Glutamatergic neuron (in vitro differentiated cells): ENCODE results near the gene TEX38. TPM values are rescaled to one million over a fixed set of nuclear protein-coding genes. Genes with fewer than 3 reads are reported as not detected.

ENCODE experiments used
- DNase-seq: peaks from one replicate; pipeline ENCODE4 v3.0.0; 2022
- H3K27ac Mint-ChIP-seq: one replicate; pipeline ENCODE4 v1.8.0; 2020; ENCODE audit warnings: mild to moderate bottlenecking, mixed read lengths, inconsistent platforms; ENCODE audit not compliant: unreplicated experiment
- H3K27me3 Mint-ChIP-seq: one replicate; pipeline ENCODE4 v1.8.0; 2020; ENCODE audit warnings: mild to moderate bottlenecking, moderate library complexity, mixed read lengths, inconsistent platforms; ENCODE audit not compliant: unreplicated experiment
- H3K36me3 Mint-ChIP-seq: one replicate; pipeline ENCODE4 v1.8.0; 2020; ENCODE audit warnings: mild to moderate bottlenecking, mixed read lengths, inconsistent platforms; ENCODE audit not compliant: unreplicated experiment
- H3K4me1 Mint-ChIP-seq: one replicate; pipeline ENCODE4 v1.8.0; 2020; ENCODE audit warnings: mild to moderate bottlenecking, low read depth, mixed read lengths, inconsistent platforms; ENCODE audit not compliant: unreplicated experiment
- H3K4me3 Mint-ChIP-seq: one replicate; pipeline ENCODE4 v1.8.0; 2020; ENCODE audit warnings: mild to moderate bottlenecking, mixed read lengths, inconsistent platforms; ENCODE audit not compliant: unreplicated experiment
- H3K9me3 Mint-ChIP-seq: one replicate; pipeline ENCODE4 v1.8.0; 2020; ENCODE audit warnings: mild to moderate bottlenecking, moderate library complexity, mixed read lengths, inconsistent platforms; ENCODE audit not compliant: unreplicated experiment
- total RNA-seq: library from RNA; stranded (reverse); fragmentation: NEBNext Ultra II Directional; extraction: Animal tissue kit (Norgen Biotek cat#: 25700); gene quantifications from one replicate; pipeline ENCODE4 v1.2.1, GENCODE V29; 2021; ENCODE audit not compliant: unreplicated experiment
- TF ChIP-seq, protein P1 (sequence below): fragments of 200-600 bp; sonication (generic); IDR thresholded peaks from one replicate; pipeline ENCODE4 v1.5.0; 2021; ENCODE audit not compliant: partially characterized antibody, unreplicated experiment

TEX38 gene
- total RNA-seq, 1 donor from 2014 or later: not detected

DNA sequence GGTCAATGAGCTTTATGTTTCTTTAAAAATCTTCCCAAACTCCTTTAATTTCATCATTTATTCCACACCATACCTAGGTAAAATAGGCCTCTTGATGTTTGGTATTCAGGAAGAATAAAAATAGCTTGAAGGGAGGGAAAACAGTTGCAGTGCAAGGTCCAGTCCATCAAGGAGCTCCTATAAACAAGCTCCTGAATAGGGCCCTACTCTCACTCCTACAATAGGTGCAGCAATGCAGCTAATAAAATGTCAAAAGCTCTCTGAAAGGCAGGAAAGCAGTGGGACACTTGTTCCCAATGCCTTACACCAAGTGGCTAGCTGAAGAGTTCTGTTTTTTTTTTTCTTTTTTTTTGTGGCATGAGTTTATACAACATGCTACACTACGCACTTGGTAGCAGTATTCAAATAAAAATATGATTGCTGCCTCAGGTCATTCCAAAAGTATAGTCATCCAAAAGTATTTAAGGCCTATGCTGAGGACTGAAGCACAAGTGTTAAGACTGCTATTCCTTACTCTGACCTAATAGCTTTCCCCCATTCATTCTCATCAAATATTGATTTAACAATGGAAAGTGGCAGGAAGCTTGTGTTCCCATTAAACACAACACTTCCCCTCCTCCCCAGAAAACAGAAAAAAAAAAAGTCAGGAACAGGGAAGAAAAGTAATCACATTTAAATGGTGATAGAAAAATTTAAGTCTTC, 9.8 kb downstream of the TEX38 start:
- H3K9me3 Mint-ChIP-seq: no peaks in the 10 kb centered on the region
- no peak overlapping the region for H3K27ac Mint-ChIP-seq
- no peaks in the 10 kb centered on the region for H3K4me1 Mint-ChIP-seq
- H3K27me3 Mint-ChIP-seq: no peaks in the 10 kb centered on the region
- no peak overlapping the region for H3K4me3 Mint-ChIP-seq
- H3K36me3 Mint-ChIP-seq: no peaks in the 10 kb centered on the region
- TF ChIP-seq, protein P1, sequence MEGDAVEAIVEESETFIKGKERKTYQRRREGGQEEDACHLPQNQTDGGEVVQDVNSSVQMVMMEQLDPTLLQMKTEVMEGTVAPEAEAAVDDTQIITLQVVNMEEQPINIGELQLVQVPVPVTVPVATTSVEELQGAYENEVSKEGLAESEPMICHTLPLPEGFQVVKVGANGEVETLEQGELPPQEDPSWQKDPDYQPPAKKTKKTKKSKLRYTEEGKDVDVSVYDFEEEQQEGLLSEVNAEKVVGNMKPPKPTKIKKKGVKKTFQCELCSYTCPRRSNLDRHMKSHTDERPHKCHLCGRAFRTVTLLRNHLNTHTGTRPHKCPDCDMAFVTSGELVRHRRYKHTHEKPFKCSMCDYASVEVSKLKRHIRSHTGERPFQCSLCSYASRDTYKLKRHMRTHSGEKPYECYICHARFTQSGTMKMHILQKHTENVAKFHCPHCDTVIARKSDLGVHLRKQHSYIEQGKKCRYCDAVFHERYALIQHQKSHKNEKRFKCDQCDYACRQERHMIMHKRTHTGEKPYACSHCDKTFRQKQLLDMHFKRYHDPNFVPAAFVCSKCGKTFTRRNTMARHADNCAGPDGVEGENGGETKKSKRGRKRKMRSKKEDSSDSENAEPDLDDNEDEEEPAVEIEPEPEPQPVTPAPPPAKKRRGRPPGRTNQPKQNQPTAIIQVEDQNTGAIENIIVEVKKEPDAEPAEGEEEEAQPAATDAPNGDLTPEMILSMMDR: no peak
- DNase-seq: no peak

DNA sequence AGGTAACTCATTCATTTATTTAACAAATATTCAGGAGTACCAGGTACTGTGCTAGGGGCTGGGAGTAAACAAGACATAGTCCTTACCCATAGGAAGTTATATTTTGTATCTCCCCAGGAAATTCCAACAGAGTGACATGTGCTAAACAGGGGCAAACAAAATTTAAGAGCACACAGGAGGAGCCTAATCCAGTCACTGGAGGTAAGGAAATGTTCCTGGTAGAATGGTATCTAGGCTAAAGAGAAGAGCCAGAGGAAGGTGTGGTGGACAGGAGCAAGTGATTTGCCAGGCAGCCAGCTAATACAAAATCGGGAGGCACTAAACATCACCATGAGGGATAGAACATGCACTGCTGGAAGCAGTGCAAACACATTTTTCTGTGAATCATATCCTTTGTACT, 10.4 kb downstream of the TEX38 start:
- Mint-ChIP-seq H3K27ac (no peak overlapping the region), H3K4me3 (no peak overlapping the region), H3K4me1 (no peaks in the 10 kb centered on the region), H3K36me3 (no peaks in the 10 kb centered on the region), H3K9me3 (no peaks in the 10 kb centered on the region), H3K27me3 (no peaks in the 10 kb centered on the region)
- no peak for DNase-seq
- TF ChIP-seq, protein P1: no peak

DNA sequence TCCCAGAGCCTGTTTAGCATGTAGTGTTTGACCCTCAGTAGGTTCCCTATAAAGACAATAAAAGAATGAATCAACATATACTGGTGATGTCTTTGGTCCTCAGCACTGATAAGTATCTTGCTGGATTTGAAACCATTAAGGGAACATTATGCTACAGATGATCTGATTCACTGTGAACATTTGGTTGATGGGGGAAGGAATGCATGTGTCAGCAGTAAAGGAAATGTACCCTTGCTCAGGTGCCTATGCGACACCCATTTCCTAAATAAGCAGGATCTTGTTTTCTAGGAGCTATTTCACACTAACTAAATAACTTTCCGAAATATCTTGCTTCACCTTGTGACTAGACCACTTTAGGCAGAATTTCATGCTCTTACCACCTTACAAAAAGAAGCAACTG, 13.0 kb downstream of the TEX38 start:
- Mint-ChIP-seq H3K27ac (no peak overlapping the region), H3K9me3 (peaks cover 2% of the 10 kb centered on the region), H3K4me3 (no peak overlapping the region), H3K4me1 (no peaks in the 10 kb centered on the region), H3K36me3 (no peaks in the 10 kb centered on the region), H3K27me3 (no peaks in the 10 kb centered on the region)
- DNase-seq: no peak
- TF ChIP-seq, protein P1: no peak

DNA sequence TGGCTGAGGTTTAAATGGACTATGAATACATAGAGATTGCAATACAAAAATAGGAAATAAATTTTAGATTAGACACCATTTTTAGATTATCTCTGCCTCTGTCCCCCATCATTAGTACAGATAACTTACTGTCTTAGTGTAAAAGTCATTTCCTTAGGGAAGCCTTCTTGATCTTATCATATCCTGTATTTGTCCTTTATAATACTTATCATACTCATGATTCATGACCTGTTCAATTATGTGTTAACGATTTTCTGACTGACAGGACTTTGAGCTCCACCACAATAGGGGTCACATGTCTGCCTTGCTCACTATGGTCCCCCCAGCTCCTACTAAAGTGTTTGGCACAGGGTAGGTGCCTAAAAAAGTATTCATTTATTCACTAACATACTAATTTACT, 14.6 kb downstream of the TEX38 start:
- Mint-ChIP-seq H3K36me3 (no peaks in the 10 kb centered on the region), H3K4me1 (no peaks in the 10 kb centered on the region), H3K27me3 (no peaks in the 10 kb centered on the region), H3K9me3 (peaks cover 2% of the 10 kb centered on the region), H3K4me3 (no peak overlapping the region), H3K27ac (no peak overlapping the region)
- DNase-seq: no peak
- TF ChIP-seq, protein P1: no peak

DNA sequence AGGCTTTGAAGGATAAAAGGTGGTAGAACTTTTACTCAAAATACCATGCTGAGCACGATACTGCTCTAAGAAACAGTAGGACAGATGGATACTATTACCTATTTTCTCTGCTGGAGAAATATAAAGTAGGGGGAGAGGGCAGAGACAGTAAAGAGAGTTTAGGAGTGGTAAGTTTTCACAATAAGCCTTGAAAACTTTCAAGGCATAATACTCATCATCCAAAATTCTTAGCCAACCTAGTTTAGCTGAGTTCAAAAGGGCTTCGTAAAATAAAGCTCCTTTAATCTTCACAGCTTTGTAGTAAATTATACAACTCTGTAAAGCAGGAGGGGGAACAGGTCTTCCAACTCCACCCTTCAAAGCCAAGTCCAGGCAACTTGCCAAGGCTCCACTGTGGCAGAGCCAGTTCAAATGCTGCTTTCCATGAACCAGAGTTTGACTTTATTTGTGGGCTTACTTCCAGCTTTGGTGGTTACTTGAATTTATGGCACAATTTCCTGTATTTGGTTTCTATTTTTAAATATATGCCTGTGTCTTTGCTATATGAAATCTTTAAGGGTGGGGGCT, 15.5 kb downstream of the TEX38 start:
- H3K27me3 Mint-ChIP-seq: no peaks in the 10 kb centered on the region
- H3K9me3 Mint-ChIP-seq: peaks cover 2% of the 10 kb centered on the region
- H3K36me3 Mint-ChIP-seq: no peaks in the 10 kb centered on the region
- TF ChIP-seq, protein P1: no peak
- DNase-seq: no peak
- H3K27ac Mint-ChIP-seq: no peak overlapping the region
- no peaks in the 10 kb centered on the region for H3K4me1 Mint-ChIP-seq
- H3K4me3 Mint-ChIP-seq: no peak overlapping the region
